Measurements from ENCODE around the gene HOMEZ.

HOMEZ gene

GRCh38 chr14:23307687-23308644 is 22.0 kb upstream of the HOMEZ start:
- DNase-seq = no peak

DNA sequence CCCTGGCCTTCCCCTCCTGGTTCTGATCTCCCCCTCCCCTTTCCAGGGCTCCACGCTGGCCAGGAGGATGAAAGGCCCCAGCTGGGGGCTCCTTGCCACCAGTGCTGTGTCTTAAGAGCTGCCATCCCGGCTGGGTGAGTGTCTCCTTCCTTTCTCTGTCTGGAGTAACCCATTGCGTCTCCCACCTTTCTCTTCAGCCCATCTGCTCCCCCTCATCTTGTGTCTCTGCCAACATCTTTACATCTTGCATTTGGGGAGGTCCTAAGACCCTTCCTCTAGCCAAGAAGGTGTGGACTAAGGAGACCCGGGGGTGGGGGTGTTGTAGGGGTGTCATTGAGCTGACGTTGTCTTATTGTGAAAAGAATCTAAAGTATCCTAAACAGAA is 21.2 kb upstream of the HOMEZ start:
- no peak for DNase-seq

DNA sequence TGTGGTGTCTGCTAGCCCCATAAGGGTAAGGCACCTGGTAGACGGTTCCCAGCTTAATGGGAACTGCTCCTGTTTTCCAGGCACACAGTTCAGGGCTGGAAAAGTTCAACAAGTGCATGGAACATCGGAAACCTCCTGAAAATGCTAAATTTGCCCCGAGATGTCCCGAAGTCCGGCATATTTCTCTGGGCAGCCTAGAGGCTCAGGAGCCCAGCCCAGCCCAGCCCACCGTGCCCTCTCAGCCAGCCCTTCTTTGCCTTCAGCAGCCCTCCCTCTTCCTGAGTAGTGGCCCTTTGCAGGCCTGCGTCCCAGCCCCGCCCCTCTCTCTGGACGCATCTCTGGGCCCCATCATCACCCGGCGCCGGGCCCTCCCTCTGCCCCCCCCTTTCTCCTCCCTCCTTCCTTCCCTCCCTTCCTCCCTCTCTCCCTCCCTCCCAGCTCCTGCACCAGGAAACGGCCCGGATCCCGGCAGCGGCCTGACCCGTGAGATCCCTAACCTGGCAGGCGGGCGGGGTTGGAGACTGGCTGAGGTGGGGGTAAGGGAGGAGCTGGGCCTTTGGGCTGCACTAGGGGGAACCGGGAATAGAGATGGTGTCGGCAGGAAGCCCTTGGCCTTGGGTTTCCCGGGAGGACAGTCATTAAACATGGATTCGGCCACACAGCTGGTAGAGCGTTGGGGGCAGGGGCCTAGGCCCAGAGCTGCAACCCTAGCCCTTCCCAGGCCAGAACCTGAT is 20.6 kb upstream of the HOMEZ start, which contains the start of gene BCL2L2:
Gene BCL2L2 (plus strand): TSS at position 422 of the 734 bp plus-strand sequence. CDS start 935 bp downstream, outside the sequence.
- no peak for DNase-seq

DNA sequence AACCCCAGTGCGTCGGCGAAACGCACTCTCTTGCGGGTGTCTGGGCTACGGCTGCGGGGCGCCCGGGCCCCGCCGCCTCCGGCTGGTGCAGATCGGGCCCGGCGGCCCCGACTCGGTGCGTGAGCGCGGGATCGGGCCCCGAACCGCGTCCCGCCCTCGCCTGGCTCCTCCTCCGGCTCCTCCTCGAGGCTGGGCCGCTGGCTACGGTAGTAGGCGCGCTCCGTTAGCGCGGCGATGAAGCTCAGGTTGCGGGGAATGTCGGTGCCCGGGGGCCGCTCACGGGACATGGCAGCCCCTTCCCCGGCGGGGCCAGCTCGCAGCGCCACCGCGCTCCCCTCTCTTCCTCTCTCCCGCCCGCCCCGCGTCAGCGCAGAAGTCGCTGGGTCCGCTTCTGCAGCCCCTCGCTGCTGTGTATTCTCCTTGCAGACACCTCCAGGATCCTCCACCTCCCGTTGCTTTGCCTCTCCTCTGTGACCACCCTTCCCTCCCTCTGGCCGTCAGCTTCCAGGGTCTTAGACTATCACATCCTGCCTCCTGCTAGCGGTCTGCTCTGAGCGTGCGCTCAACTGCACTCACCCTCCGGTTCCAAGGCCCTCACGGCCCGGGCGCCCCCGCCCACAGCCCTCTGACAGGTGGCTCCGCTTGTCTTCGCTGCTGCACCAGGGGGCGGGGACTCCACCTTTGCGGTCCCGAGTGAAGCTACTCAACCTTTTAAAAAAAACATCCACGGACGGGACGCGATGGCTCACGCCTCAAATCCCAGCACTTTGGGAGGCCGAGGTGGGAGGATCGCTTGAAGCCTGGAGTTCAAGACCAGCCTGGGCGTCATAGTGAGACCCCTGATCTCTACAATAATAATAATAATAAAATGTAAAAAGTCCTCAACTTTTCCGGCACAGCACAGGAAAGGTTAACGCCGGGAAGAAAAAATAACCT is 16.6 kb upstream of the HOMEZ start, which contains the start of gene PPP1R3E:
Gene PPP1R3E (minus strand): TSS at position 570 of the 936 bp plus-strand sequence. CDS start 283 bp downstream, at position 287.
- DNase-seq = peak; percentile 50 to 85 (median 67)

GRCh38 chr14:23301969-23302289 is 16.0 kb upstream of the HOMEZ start:
- DNase-seq = peak; percentile 58 to 76 (median 62)

DNA sequence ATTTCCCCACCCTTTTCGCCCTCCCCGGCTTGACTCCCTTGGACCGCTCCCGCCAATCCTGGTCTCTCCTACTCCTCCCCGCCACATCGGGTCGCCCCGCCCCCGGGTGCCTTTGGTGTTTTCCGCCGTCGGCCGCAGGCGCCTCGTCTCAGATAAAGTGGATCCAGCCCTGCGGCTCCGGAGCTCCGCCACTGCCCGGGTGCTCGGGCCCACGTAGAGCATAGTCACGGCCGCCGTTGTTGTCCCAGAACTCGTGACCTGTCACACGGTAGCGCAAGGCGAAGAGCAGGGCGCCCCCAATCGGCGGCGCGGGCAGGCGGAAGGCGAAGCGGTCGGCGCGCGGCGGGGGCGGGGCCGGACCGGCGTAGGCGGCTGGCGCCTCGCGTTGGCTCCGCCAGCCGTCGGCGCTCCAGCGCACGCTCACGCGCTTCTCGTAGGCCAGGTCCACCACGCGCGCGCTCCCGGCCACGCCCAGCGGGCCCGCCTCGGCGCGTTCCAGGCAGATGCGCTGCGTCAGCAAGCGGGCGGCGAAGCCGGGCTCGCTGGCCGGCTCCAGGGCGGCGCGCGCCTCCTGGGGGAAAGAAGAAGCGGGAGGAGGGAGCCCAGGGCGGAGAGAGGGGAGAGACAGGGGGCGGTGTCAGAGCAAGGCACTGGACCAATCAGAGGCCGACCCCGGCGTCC is 15.5 kb upstream of the HOMEZ start:
- peak; percentile 94 to 99 (median 96) for DNase-seq

- DNase-seq = no peak
Measured at GRCh38 chr14:23300687-23301223, 14.8 kb upstream of the HOMEZ start.

DNA sequence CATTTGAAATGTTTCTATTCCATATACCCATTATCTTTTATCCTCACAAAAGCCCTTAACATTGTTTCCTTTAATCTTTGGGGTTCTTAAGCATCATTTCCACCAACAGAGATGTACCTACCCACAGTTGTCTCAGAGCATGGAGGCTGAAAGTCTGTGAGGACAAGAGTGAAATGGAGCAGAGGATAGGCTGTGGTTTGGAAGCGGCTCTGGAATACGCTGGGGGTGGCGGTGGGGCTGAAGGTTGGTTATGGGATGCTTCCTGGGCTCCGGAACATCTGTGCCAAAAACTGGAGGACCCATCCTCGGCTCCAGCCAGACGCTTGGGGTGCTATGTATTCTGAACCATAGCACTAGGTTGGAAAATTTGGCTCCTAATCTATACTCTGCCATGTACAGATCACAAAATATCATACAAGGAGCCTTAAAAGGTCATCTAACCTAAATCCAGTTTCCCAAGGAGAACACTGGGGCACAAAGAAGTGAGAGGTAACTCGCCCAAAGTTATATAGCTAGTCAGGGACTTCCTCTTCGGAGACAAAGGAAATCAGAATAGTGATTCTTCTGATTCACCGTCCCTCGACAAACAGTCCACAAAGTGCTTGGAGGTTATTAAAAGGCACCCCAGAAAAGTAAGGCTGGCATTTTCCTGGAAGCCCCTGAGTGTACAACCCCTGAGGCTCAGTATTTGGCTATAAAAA is 14.2 kb upstream of the HOMEZ start:
- DNase-seq = no peak

DNA sequence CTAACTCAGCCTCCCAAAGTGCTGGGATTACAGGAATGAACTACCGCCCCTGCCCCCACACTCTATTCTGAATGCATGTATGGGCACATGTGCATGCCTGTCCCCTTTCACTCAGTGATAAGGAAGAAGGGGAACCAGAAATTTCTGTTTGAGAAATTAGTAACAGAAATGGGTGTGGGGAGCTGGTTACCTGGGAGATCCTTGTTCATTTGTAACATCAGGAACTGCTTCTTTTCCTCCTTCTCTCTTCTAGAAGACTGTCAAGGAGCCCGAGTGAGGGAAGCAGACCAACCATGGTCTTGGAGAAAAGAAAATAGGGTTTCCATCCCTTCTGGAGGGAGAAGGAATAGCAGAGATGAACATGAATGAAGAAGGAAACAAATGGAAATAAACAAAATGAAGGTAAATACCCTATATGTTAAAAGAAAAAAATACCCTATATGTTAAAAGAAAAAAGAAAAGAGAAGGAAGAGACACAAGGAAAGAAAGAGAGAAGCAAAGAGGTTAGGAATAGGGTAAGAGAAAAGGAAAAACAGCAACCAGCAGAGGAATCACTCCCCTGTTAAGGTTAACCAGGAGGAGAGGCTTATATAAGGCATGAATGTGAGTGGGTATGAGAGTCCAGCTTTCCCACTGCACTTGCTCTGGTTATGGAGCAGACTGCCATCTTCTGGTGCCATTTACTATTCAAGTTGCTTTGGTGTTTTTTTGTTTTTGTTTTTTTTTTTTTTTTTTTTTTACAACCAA is 13.5 kb upstream of the HOMEZ start:
- DNase-seq = no peak

DNA sequence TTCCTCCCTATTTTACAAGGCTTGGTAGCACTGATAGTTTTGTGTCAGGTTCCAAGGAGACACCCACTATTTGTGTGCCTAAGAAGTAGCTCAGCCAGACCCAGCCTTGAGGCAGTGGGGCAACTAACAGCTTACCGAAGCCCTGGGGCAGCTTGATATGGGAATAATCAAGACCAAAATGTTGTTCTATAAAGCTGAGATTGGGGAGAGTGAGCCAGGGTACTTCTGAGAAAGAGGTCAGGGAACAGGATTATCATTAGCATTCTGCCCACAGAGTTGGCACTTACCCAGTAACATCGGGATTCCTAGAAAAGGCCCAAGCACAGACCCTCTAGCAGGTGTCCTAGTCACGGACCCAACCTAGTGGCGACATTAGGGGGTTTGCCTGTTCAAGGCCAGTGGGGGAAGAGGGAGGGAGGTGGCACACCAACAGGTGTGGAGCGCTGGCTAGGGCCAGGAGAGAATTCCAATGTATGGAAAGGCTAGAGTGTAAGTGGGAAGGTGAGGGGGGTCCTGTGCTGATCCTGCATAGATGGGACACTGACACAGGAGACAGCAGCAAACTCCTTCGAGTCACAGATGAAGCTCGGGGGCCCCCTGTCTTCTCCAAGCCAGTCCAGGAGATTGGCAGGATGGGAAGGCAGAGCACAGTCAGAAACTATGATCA is 11.8 kb upstream of the HOMEZ start:
- no peak for DNase-seq

DNA sequence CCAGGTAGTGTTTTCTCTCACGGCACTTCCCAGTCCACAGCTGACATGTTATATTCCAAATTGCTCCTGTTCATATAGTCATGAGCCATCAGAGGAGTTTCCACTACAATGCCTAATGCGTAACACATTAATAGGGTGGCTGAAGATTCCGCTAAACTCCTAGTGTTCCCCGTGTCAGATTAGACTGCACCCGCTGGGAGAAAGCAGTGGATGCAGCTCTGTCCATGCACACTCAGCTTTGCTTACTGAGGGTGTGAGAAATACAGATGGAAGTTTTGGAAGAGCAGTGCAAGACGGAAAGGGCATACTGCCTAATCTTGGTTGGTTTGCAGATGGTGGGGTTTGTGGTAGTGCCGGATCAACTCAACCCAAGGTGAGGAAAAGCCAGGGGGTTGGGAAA is 11.2 kb upstream of the HOMEZ start:
- no peak for DNase-seq

DNA sequence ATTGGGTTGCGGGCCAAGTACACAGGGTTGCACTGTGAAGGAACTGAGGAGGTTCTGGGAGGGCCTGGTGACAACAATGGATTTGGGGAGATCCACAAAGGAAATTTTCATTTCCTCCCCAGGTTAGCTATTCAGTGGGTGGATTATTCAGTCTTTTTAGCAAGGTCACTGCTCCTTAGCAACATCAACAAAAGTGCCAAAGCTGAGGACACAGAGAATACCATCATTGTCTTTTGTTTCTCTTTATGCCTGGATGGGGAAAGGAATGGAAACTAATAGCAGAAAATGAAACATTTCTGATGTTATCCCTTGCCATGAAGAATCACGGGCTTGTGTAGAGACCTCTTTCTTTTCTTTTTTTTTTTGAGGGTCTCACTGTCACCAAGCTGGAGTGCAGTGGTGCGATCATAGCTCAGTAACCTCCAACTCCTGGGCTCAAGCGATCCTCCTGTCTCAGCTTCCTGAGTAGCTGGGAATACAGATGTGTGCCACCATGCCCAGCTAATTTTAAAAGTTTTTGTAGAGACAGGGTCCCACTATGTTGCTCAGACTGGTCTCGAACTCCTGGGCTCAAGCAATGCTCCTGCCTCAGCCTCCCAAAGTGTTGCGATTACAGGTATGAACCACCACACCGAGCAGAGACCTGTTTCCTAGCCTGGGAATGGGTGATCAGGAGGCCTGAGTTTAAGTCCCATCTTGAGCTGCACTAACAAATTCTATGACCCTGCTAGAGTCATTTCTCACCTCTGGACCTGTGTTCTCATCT is 10.3 kb upstream of the HOMEZ start:
- DNase-seq = no peak

GRCh38 chr14:23294734-23295561 is 9.0 kb upstream of the HOMEZ start:
- peak in 2 of 4 experiments; percentile 21 to 33 for DNase-seq

DNA sequence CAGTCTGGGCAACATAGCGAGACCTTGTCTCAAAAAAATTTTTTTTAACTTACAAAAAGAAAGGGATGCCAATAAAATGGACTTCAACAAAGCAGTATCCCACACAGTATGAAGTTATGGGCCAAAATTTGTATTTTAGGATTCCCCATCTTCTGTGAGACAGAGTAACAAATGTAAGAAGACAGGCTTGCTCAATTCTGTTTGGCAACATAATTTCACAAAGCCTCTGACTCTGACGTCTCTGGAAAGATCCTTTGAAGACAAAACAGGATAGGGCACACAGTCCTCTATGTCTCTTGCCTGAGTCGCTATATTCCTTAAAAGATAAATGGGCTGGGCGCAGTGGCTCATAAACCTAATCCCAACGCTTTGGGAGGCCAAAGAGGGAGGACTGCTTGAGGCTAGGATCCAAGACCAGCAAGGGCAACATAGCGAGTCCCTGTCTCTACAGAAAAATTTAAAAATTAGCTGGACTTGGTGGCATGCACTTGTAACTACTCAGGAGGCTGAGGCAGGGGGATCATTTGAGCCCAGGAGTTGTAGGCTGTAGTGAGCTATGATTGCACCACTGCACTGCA is 1.1 kb upstream of the HOMEZ start:
- DNase-seq = no peak

DNA sequence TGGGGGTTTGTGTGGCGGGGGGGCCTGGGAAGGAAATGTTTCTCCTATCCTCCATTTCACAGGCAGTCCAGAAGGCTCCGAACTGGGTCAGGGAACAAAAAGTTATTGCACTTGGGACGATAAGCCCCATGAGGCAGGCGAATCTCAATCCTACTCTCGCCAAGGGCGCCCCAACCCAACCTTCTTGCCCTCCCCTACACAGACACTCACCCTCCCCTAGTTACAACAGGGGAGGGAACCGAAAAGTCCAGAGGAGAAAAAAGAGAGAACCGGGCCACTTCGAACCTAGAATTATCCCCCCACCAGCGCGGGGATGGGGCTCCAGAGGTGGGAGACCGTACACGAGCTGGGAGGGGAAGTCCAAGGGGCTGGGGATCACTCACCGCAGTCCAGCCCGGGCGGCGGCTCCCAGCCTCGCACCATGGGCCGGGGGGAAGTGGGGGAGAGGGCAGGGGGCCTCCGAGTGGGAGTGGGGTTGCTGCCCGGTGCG is 357 bp downstream of the HOMEZ start:
- DNase-seq = peak in 1 of 4 experiments; percentile 25

GRCh38 chr14:23284654-23285529 is 1.0 kb downstream of the HOMEZ start:
- no peak for DNase-seq

All from activated naive CD4-positive, alpha-beta T cell (primary cell).